HG02759 (cell line): ENCODE results near the gene GNG8.
A peak's percentile ranks its signal among the peaks of the same experiment; 100 is the strongest.

Source experiments
- ATAC-seq: cut with Tn5 transposase; IDR thresholded peaks from one replicate; pipeline ENCODE4 v1.9.1; 2021; ENCODE audit warnings: mild to moderate bottlenecking, moderate library complexity; ENCODE audit not compliant: unreplicated experiment

Gene GNG8

GRCh38 chr19:46635920-46636761 is at the start of gene GNG8:
Gene GNG8, minus strand, starts transcription at chr19:46636202. Its CDS starts 1,520 bp downstream, at chr19:46634682.
- no peak for ATAC-seq

GRCh38 chr19:46685189-46685588 is 49.2 kb upstream of the GNG8 start:
- no peak for ATAC-seq

DNA sequence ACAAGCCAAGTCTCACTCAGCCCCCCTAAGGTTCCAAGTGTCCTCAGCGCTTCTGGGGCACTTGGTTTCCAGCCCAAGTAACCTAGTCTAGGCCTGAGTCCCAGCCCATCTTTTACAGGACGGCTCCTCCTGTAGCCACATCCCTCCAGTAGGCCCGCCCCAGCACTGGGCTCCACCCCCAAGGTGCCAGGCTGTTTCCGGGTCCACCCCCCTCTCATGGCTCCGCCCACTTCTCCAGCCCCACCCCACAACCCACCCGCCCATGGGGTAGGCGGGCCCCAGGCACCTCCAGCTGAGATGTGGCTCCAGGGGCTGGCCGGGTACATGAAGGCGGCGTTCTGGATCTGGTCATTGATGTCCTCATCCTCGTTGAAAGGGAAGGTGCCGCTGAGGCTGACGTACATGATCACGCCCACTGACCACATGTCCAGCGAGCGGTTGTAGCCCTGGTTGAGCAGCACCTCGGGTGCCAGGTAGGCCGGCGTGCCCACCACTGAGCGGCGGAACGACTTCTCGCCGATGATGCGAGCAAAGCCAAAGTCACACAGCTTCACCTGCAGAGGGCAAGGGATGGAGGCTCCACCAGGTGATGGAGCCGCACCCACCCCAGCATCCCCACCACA is 42.2 kb upstream of the GNG8 start:
- ATAC-seq, result no peak

DNA sequence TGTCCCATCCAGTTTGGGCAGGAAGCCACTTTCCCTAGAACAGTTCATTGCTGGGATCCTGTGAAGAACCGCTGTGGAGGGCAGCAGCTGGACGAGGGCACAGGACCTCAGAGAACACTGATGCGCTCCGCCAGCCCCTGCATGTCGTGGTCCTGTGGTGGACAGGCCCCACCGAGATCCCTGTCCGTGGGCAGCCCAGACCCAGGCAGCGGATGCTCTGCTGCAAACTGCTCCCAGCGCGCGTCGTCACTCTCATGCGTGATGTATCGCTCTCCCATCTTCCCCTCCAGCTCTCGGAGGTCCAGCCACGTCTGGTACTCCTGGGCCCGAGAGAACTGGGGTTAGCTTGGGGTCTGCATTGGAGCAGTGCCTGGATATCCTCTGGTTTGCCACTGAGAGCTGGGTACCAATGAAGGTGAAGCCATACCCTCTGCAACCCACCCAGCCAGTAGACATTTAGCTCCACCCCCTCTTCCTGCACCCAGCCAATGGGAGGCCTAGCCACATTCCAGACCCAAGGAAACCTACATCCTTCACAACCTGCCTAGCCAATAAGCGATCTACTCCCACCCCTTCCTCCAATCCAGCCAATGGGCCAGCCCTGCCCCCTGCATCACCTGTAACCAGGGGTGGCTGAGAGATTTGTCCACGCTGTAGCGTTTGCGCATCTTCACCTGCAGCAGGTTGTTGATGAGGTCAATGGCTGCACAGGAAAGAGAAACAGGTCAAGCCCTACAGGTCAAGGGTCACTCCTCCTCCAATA is 38.6 kb upstream of the GNG8 start:
- no peak for ATAC-seq

GRCh38 chr19:46670813-46671212 is 34.8 kb upstream of the GNG8 start:
- no peak for ATAC-seq

GRCh38 chr19:46668662-46669061 is 32.7 kb upstream of the GNG8 start:
- no peak for ATAC-seq

GRCh38 chr19:46665072-46665471 is 29.1 kb upstream of the GNG8 start:
- ATAC-seq, result no peak

DNA sequence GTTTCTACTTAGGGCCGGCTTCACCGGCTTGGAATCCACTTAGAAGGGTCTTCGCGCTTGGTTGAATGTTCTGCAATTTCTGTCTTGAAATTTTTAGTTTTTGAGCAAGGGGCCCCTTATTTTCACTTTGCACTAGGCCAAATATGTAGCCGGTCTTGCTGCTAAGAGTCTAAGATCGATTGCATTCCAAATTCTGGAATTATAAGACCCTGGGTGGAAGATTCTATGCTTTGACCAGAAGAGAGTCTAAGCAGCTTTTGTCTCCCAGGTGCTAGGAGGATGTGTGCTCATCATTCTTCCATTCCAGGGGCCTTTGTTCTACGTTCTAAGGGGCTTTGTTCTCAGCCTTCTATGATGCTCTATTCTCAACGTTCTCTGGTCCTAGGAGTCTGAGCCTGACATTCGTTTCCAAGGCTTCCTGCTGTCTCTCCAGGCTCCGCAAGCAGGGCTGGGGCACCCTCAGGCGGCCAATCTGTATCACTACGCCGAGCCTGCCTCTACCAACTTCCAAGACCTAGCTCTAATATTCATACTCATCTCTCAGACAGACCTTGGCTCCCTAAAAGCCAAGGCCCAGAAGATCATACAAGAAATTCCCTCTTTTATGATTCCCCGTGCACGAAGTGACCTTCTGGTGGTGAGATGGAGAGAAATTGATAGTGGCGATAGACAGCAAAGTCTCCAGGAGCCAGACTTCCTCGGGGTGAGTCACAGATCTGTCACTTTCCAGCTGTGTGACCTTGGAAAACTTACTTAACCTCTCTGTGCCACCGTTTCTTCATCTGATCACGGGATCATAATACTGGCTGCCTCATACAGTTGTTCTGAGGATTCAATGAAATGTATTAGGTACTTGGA is 26.0 kb upstream of the GNG8 start:
- no peak for ATAC-seq

GRCh38 chr19:46661020-46661731 is 25.2 kb upstream of the GNG8 start, which contains the start of gene DACT3:
Gene DACT3, minus strand, starts transcription at chr19:46661182. Its CDS starts 118 bp downstream, at chr19:46661064.
- peak; percentile 91 for ATAC-seq

DNA sequence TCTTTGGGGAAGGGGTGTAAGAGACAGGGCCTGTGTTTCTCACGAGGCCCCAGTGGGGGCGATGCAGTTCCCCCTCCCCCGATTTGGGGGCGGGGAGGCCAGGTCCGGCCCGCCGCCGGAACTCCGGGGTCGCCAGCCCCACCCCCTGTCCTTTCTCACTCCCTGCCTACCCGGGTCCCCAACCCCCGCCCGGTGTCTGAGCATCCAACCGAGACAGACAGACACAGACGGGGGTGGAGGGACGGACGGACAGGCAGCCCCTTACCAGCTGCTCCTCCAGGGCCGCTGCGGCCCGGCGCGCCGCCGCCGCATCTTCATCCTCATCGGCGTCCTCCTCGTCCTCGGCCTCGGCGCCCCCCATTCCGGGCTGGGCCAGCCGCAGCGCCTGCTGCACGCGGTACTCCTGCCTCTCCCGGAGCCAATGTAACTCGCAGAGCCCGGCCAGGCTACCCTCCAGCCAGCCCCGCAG is 24.6 kb upstream of the GNG8 start:
- peak; percentile 1 for ATAC-seq

GRCh38 chr19:46660008-46660517 is 24.1 kb upstream of the GNG8 start:
- no peak for ATAC-seq

DNA sequence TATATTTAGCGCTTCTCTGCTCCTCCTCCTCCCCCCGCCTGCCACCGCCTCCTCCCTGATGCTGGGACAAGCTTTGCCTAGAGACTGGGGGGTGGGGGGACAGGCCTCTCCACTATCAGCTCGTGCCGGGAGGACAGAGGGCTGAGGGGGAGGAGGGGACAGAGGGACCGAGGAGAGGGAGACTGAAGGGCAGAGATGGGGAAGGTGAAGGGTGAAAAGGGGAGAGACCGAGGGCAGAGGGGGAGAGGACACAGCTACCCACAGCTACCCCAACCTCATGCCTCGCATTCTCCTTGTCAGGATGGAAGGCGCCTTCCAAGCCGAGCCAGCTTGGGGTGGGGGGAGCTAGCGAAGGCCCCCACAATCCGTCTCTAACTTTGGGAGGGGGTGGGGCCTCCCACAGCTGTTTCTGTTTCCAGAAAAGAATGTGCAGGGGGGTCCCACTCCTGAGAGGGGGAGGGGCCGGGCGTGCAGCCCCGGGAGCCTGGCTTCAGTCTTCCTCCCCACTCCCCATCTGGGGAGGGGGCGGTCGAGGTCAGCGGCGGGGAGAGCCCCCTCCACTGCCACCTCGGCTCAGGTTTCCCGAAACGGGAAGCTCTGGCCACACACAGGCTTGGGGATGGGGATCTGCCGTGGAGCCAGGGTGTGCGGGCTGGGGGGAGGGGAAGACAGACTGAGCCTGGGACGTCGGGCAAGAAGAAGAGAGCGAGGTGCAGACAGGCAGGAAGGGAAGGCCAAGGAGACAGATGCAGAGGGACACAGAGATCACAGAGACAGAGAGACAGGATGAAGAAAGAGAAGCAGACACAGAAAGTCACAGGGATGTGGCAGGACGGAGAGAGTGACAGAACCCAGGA is 23.4 kb upstream of the GNG8 start:
- ATAC-seq, result no peak

- ATAC-seq, result no peak
These were observed 20.5 kb upstream of the GNG8 start for GRCh38 chr19:46656541-46656940.

DNA sequence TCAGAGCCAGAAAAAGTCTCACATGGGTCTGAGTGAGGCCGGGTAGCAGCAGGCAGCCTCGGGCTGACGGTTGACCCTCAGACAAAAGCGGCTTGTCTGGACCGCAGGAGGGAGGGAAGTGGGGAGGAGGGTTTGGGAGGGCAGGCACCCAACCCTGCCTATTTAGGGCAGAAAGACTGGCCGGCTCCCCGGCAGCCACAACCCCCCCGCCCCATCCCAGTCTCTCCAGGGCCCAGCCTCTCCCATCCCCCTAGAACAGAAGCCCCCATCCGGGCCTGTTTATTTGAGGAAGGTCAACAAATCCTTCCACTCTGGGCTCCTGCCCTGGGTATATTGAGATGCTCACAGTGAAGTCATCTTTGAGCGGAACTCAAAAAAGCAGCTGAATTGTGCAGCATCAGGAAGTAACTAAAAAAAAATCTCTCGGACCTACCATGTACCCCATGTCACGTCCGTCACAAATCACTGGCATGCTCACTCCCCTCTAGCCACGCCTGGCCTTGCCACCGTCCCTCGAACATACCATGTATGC is 18.7 kb upstream of the GNG8 start:
- no peak for ATAC-seq

- no peak for ATAC-seq
These were observed 14.4 kb upstream of the GNG8 start for GRCh38 chr19:46650445-46650844.

DNA sequence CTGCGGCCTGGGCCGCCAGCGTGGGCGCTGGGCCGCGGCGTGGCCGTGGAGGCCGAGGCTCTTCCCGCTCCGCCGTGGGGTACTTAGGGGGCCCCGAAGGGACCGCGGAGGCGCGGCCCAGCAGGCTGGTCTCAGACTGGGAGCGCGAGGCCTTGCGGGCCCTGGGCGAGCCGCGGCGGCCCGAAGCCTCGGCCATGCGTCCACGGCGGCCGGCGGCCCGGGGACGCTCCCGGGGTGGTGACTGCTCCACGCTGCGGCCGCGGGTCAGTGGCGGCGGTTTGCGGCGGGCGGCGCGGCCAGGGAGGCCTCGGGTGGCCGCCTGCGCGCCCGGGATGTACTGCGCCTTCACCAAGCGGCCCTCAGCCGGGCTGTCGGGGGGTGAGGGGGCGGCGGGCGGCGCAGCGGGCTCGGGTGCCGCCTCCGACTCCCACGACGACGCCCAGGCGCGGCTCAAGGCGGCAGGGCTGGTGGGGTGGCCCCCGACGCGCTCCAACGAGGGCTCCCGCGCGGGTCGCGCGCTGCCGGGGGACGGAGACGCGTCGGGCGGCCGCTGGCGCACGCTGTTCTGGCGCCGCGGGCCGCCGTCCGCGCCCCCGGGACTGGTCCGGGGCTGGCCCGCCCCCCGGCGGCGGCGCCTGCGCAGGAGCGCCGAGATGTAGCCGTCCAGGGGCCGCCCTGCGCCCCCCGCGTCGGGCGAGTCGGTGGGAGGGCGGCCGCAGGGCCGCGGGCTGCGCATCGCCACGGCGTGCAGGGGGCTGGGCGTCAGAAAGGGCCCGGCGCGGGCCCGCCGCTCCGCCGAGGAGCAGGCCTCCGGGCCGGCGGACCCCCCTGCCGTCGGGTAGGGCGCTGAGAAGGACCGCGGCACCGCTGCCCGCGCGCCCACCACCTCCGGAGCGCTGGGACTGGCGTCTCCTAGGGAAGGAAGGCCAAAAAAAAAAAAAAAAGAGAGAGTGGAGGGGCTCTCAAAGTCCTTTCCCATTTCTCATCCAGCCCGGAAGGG is 13.3 kb upstream of the GNG8 start:
- no peak for ATAC-seq
